ENCODE results near the gene FZD10. TPM values are rescaled to one million over a fixed set of nuclear protein-coding genes. Genes with fewer than 3 reads are reported as not detected.

The FZD10 gene
- total and polyA plus RNA-seq, 2 experiments from 2014 or later, result 0.35 to 1.7 TPM

DNA sequence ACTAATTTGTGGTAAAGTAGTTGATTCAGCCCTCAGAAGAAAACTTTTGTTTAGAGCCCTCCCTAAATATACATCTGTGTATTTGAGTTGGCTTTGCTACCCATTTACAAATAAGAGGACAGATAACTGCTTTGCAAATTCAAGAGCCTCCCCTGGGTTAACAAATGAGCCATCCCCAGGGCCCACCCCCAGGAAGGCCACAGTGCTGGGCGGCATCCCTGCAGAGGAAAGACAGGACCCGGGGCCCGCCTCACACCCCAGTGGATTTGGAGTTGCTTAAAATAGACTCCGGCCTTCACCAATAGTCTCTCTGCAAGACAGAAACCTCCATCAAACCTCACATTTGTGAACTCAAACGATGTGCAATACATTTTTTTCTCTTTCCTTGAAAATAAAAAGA is 2.7 kb downstream of the FZD10 start:
- H3K27ac ChIP-seq, result no peak overlapping the region
- DNase-seq (ENCODE audit: low spot score), result no peak
- H2AFZ ChIP-seq, result no peak overlapping the region
- WGBS (ENCODE audit: low lambda C conversion rate, missing lambda C conversion rate), result 39% methylated on average over 5 of the region's 5 CpGs
- H3K9me3 ChIP-seq (ENCODE audit: low read depth), result no peaks in the 10 kb centered on the region
- peaks cover 95% of the 10 kb centered on the region for H3K27me3 ChIP-seq
- no peaks in the 10 kb centered on the region for H3K79me2 ChIP-seq
- TF ChIP-seq EZH2 (IDR thresholded peaks at IDR 0.05; ENCODE audit: borderline replicate concordance), result no peak
- TF ChIP-seq, protein P1, sequence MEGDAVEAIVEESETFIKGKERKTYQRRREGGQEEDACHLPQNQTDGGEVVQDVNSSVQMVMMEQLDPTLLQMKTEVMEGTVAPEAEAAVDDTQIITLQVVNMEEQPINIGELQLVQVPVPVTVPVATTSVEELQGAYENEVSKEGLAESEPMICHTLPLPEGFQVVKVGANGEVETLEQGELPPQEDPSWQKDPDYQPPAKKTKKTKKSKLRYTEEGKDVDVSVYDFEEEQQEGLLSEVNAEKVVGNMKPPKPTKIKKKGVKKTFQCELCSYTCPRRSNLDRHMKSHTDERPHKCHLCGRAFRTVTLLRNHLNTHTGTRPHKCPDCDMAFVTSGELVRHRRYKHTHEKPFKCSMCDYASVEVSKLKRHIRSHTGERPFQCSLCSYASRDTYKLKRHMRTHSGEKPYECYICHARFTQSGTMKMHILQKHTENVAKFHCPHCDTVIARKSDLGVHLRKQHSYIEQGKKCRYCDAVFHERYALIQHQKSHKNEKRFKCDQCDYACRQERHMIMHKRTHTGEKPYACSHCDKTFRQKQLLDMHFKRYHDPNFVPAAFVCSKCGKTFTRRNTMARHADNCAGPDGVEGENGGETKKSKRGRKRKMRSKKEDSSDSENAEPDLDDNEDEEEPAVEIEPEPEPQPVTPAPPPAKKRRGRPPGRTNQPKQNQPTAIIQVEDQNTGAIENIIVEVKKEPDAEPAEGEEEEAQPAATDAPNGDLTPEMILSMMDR (IDR thresholded peaks at IDR 0.05; ENCODE audit: poor library complexity), result no peak
- no peak for TF ChIP-seq EZH2phosphoT487 (IDR thresholded peaks at IDR 0.05; ENCODE audit: low read depth, severe bottlenecking, unreplicated experiment)
- peaks cover 6% of the 10 kb centered on the region for H3K4me1 ChIP-seq (ENCODE audit: insufficient read depth)
- H3K4me3 ChIP-seq, result no peak overlapping the region
- H3K36me3 ChIP-seq (replicated peaks; ENCODE audit: insufficient read depth, low read depth), result no peaks in the 10 kb centered on the region
- peak overlapping the region; percentile 36 for H3K4me2 ChIP-seq
- H4K20me1 ChIP-seq (ENCODE audit: insufficient read depth, poor library complexity, severe bottlenecking), result no peaks in the 10 kb centered on the region
- H3K9me2 ChIP-seq (replicated peaks; ENCODE audit: insufficient read depth), result no peaks in the 10 kb centered on the region

DNA sequence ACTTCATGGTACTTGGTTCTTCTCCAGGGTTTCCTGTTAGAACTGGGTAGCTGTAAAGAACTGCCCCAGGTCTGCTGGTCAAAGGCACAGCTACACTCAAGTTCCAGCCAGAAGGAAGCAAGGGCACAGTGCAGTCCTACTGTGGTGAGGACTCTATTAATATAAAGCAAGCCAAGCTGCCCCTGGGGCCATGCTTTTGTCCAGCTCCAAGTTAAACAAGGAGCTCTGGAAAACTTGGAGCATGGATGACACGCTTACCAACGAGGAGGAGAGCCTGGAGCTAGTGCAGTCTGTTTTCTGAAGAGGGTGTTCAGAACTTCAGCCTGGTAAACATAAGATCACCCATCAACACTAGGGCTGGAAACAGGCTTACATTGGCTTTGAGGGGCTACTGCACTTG is 4.0 kb downstream of the FZD10 start:
- Histone ChIP-seq H3K4me3 (no peak overlapping the region), H3K4me1 (ENCODE audit: insufficient read depth) (peaks cover 6% of the 10 kb centered on the region), H3K79me2 (no peaks in the 10 kb centered on the region), H3K36me3 (replicated peaks; ENCODE audit: insufficient read depth, low read depth) (no peaks in the 10 kb centered on the region), H2AFZ (no peak overlapping the region), H4K20me1 (ENCODE audit: insufficient read depth, poor library complexity, severe bottlenecking) (no peaks in the 10 kb centered on the region), H3K27ac (no peak overlapping the region), H3K9me2 (replicated peaks; ENCODE audit: insufficient read depth) (no peaks in the 10 kb centered on the region), H3K9me3 (ENCODE audit: low read depth) (no peaks in the 10 kb centered on the region), H3K27me3 (peaks cover 93% of the 10 kb centered on the region), H3K4me2 (no peak overlapping the region)
- DNase-seq (ENCODE audit: low spot score), result no peak
- WGBS (ENCODE audit: low lambda C conversion rate, missing lambda C conversion rate), result 78% methylated on average over 2 of the region's 2 CpGs
- TF ChIP-seq EZH2 (IDR thresholded peaks at IDR 0.05; ENCODE audit: borderline replicate concordance) (no peak), EZH2phosphoT487 (IDR thresholded peaks at IDR 0.05; ENCODE audit: low read depth, severe bottlenecking, unreplicated experiment) (no peak)
- TF ChIP-seq, protein P1 (IDR thresholded peaks at IDR 0.05; ENCODE audit: poor library complexity), result no peak

DNA sequence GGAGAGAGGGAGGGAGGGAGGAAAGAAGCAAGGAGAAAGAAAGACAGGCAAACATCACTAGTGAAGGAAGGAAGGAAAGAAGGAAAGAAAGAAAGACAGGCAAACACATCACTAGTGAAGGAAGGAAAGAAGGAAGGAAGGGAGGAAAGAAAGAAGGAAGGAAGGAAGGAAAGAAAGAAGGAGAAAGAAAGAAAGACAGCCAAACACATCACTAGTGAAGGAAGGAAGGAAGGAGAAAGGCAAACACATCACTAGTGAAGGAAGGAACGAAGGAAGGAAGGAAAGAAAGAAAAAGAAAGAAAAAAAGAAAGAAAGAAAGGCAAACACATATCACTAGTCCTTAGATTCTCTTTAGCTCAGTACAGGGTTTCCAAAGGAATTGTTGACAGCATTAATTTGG is 5.3 kb downstream of the FZD10 start:
- H3K27me3 ChIP-seq, result peaks cover 88% of the 10 kb centered on the region
- TF ChIP-seq, protein P1 (IDR thresholded peaks at IDR 0.05; ENCODE audit: poor library complexity), result no peak
- TF ChIP-seq EZH2 (IDR thresholded peaks at IDR 0.05; ENCODE audit: borderline replicate concordance) (no peak), EZH2phosphoT487 (IDR thresholded peaks at IDR 0.05; ENCODE audit: low read depth, severe bottlenecking, unreplicated experiment) (no peak)
- H4K20me1 ChIP-seq (ENCODE audit: insufficient read depth, poor library complexity, severe bottlenecking), result no peaks in the 10 kb centered on the region
- no peak overlapping the region for H2AFZ ChIP-seq
- H3K36me3 ChIP-seq (replicated peaks; ENCODE audit: insufficient read depth, low read depth), result no peaks in the 10 kb centered on the region
- H3K4me1 ChIP-seq (ENCODE audit: insufficient read depth), result peaks cover 6% of the 10 kb centered on the region
- no peak overlapping the region for H3K4me3 ChIP-seq
- no peak overlapping the region for H3K27ac ChIP-seq
- no peaks in the 10 kb centered on the region for H3K9me3 ChIP-seq (ENCODE audit: low read depth)
- DNase-seq (ENCODE audit: low spot score), result no peak
- H3K79me2 ChIP-seq, result no peaks in the 10 kb centered on the region
- 100% methylated on average over 1 of the region's 1 CpG for WGBS (ENCODE audit: low lambda C conversion rate, missing lambda C conversion rate)
- no peak overlapping the region for H3K4me2 ChIP-seq
- H3K9me2 ChIP-seq (replicated peaks; ENCODE audit: insufficient read depth), result no peaks in the 10 kb centered on the region

DNA sequence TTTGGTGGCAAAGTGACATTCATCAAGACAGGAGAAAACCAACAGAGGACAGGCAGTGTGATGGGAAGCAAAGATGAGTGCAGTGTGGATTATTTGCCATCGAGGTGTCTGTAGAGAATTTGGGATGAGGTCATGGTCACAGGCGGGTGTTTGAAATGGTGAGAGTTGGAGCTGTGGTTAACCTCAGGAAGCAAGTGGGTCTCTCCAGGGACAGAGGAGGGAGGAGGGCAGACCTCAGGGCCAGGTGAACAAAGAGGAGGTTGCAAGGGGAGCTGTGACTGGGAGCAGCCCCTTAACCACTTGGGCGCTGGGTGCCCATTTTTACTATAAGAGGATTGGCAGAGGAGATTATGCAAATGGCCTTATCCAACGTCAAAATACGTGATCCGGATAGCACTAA is 7.0 kb downstream of the FZD10 start:
- WGBS (ENCODE audit: low lambda C conversion rate, missing lambda C conversion rate), result 53% methylated on average over 6 of the region's 6 CpGs
- TF ChIP-seq, protein P1 (IDR thresholded peaks at IDR 0.05; ENCODE audit: poor library complexity), result no peak
- TF ChIP-seq EZH2phosphoT487 (IDR thresholded peaks at IDR 0.05; ENCODE audit: low read depth, severe bottlenecking, unreplicated experiment), result no peak
- no peak for TF ChIP-seq EZH2 (IDR thresholded peaks at IDR 0.05; ENCODE audit: borderline replicate concordance)
- H4K20me1 ChIP-seq (ENCODE audit: insufficient read depth, poor library complexity, severe bottlenecking), result no peaks in the 10 kb centered on the region

More for the DNA sequence above, 7.0 kb downstream of the FZD10 start:
- Histone ChIP-seq H3K9me2 (replicated peaks; ENCODE audit: insufficient read depth) (no peaks in the 10 kb centered on the region), H3K27me3 (peaks cover 71% of the 10 kb centered on the region), H2AFZ (no peak overlapping the region), H3K36me3 (replicated peaks; ENCODE audit: insufficient read depth, low read depth) (no peaks in the 10 kb centered on the region), H3K4me3 (no peak overlapping the region), H3K79me2 (no peaks in the 10 kb centered on the region), H3K4me1 (ENCODE audit: insufficient read depth) (no peaks in the 10 kb centered on the region), H3K9me3 (ENCODE audit: low read depth) (no peaks in the 10 kb centered on the region), H3K4me2 (no peak overlapping the region), H3K27ac (no peak overlapping the region)
- DNase-seq (ENCODE audit: low spot score), result no peak
